PFSK-1 (cell line): ENCODE measurements around the gene DYRK1A.

ENCODE experiments used
- POLR2AphosphoS5 ChIP-seq: IDR thresholded peaks from 2 replicates; pipeline ENCODE4 v1.6.1; 2012; ENCODE audit warnings: low read depth, mild to moderate bottlenecking, control low read depth, low read length, moderate library complexity
- SIN3A ChIP-seq: IDR thresholded peaks from 2 replicates; pipeline ENCODE4 v1.6.1; 2012; ENCODE audit warnings: mild to moderate bottlenecking, low read length, moderate library complexity, borderline replicate concordance; ENCODE audit not compliant: insufficient read depth
- TF ChIP-seq, protein P1 (sequence below), 2 experiments: IDR thresholded peaks; 2 replicates each; pipeline versions ENCODE4 v1.6.1 to v1.8.0; 2011 to 2012; ENCODE audit warnings: low read depth in 2 of 2, low read length in 2 of 2, control low read depth in 1 of 2, inconsistent platforms in 1 of 2, mild to moderate bottlenecking in 1 of 2, moderate library complexity in 1 of 2; ENCODE audit not compliant: insufficient read depth in 1 of 2

DNA sequence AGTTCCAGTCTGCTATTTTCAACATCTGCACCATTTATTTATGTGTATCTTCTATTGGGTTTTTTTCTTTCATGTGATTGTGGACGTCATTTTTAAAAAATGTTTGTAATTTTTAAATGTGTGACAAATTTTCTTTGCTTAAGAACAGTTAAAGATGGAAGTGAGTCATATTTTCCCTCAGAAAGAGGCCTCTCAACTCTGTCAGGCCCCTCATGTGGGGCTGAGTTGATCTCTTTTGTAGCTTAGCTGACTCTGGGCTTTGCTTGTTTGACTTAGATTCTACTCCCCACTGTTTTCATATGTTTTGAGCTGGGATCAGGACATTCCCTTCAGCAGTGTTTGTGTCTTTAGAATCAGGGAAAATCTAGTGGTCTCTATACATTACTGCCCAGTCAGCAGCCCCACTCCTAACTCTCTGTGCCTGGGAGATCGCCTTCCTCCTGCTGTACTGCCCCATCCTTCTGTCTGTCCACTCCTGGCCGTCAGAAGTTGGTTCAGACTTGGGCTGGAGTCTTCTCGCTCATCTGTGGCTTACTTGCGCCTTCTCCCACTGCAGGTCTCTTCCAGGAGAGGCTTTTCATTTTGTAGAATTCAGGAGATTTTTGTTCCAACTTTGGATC lies 137.4 kb downstream of the DYRK1A start:
- TF ChIP-seq POLR2AphosphoS5, result no peak
- no peak for TF ChIP-seq SIN3A
- TF ChIP-seq, protein P1, sequence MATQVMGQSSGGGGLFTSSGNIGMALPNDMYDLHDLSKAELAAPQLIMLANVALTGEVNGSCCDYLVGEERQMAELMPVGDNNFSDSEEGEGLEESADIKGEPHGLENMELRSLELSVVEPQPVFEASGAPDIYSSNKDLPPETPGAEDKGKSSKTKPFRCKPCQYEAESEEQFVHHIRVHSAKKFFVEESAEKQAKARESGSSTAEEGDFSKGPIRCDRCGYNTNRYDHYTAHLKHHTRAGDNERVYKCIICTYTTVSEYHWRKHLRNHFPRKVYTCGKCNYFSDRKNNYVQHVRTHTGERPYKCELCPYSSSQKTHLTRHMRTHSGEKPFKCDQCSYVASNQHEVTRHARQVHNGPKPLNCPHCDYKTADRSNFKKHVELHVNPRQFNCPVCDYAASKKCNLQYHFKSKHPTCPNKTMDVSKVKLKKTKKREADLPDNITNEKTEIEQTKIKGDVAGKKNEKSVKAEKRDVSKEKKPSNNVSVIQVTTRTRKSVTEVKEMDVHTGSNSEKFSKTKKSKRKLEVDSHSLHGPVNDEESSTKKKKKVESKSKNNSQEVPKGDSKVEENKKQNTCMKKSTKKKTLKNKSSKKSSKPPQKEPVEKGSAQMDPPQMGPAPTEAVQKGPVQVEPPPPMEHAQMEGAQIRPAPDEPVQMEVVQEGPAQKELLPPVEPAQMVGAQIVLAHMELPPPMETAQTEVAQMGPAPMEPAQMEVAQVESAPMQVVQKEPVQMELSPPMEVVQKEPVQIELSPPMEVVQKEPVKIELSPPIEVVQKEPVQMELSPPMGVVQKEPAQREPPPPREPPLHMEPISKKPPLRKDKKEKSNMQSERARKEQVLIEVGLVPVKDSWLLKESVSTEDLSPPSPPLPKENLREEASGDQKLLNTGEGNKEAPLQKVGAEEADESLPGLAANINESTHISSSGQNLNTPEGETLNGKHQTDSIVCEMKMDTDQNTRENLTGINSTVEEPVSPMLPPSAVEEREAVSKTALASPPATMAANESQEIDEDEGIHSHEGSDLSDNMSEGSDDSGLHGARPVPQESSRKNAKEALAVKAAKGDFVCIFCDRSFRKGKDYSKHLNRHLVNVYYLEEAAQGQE (IDR thresholded peaks at IDR 0.05; ENCODE audit: insufficient read depth in 1 of 2, low read depth in 2 of 2, low read length in 2 of 2), result no peak
